H9 (cell line): Measurements from ENCODE around the gene GFOD2. TPM values are rescaled to one million over a fixed set of nuclear protein-coding genes. Genes with fewer than 3 reads are reported as not detected.

ENCODE experiments used
- DNase-seq: peaks from one replicate; pipeline ENCODE4 v3.0.0-alpha.2; 2017
- H2AFZ ChIP-seq: one replicate; pipeline ENCODE4 v1.6.1; 2013; ENCODE audit warnings: mild to moderate bottlenecking, low read length, control low read depth, moderate library complexity
- H2AK5ac ChIP-seq: 2 replicates; pipeline ENCODE4 v1.6.1; 2013; ENCODE audit warnings: low read length, control low read depth, mixed read lengths; ENCODE audit not compliant: insufficient read length
- H2BK120ac ChIP-seq: one replicate; pipeline ENCODE4 v1.6.1; 2013; ENCODE audit warnings: low read depth, mild to moderate bottlenecking, low read length, control low read depth, inconsistent platforms; ENCODE audit not compliant: poor library complexity, severe bottlenecking
- H2BK12ac ChIP-seq: 2 replicates; pipeline ENCODE4 v1.6.1; 2013; ENCODE audit warnings: low read length, control low read depth, mixed read lengths, low read depth; ENCODE audit not compliant: insufficient read length
- H2BK15ac ChIP-seq: 2 replicates; pipeline ENCODE4 v1.6.1; 2013; ENCODE audit warnings: low read depth, low read length, control low read depth
- H2BK20ac ChIP-seq: one replicate; pipeline ENCODE4 v1.6.1; 2013; ENCODE audit warnings: low read depth, mild to moderate bottlenecking, low read length, control low read depth, inconsistent platforms; ENCODE audit not compliant: poor library complexity, severe bottlenecking
- H2BK5ac ChIP-seq: 2 replicates; pipeline ENCODE4 v1.6.1; 2013; ENCODE audit warnings: low read length, control low read depth, mixed read lengths; ENCODE audit not compliant: insufficient read length
- H3K14ac ChIP-seq: 2 replicates; pipeline ENCODE4 v1.6.1; 2013; ENCODE audit warnings: low read length, control low read depth; ENCODE audit not compliant: insufficient read depth
- H3K18ac ChIP-seq: 2 replicates; pipeline ENCODE4 v1.6.1; 2013; ENCODE audit warnings: low read depth, mild to moderate bottlenecking, mixed read lengths, low read length, control low read depth; ENCODE audit not compliant: insufficient read length
- H3K23ac ChIP-seq: 2 replicates; pipeline ENCODE4 v1.6.1; 2013; ENCODE audit warnings: low read length, control low read depth, mixed read lengths, low read depth; ENCODE audit not compliant: insufficient read length
- H3K23me2 ChIP-seq: 2 replicates; pipeline ENCODE4 v1.6.1; 2013; ENCODE audit warnings: low read depth, mild to moderate bottlenecking, mixed read lengths, low read length, control low read depth; ENCODE audit not compliant: insufficient read length, poor library complexity, severe bottlenecking
- H3K27ac ChIP-seq: 2 replicates; pipeline ENCODE4 v1.5.1; 2013; ENCODE audit warnings: low read length, control low read depth, mixed read lengths, low read depth; ENCODE audit not compliant: insufficient read length
- H3K27me3 ChIP-seq: 2 replicates; pipeline ENCODE4 v1.6.1; 2013; ENCODE audit warnings: low read length, control low read depth, inconsistent platforms; ENCODE audit not compliant: insufficient read depth
- H3K4ac ChIP-seq: 2 replicates; pipeline ENCODE4 v1.6.1; 2013; ENCODE audit warnings: low read depth, mild to moderate bottlenecking, control low read depth, inconsistent platforms, low read length, moderate library complexity
- H3K4me1 ChIP-seq: 2 replicates; pipeline ENCODE4 v1.6.1; 2013; ENCODE audit warnings: low read length, control low read depth, inconsistent platforms; ENCODE audit not compliant: insufficient read depth
- H3K4me2 ChIP-seq: 2 replicates; pipeline ENCODE4 v1.6.1; 2013; ENCODE audit warnings: low read length, control low read depth, mixed read lengths; ENCODE audit not compliant: insufficient read length, insufficient read depth
- H3K56ac ChIP-seq: 2 replicates; pipeline ENCODE4 v1.6.1; 2013; ENCODE audit warnings: low read depth, mild to moderate bottlenecking, mixed read lengths, low read length, control low read depth; ENCODE audit not compliant: insufficient read length
- H3K79me1 ChIP-seq: 2 replicates; pipeline ENCODE4 v1.6.1; 2013; ENCODE audit warnings: low read depth, mild to moderate bottlenecking, moderate library complexity, low read length, control low read depth, inconsistent platforms; ENCODE audit not compliant: insufficient read depth, poor library complexity, severe bottlenecking
- H3K79me2 ChIP-seq: 2 replicates; pipeline ENCODE4 v1.6.1; 2013; ENCODE audit warnings: low read length, control low read depth, inconsistent platforms; ENCODE audit not compliant: insufficient read depth
- H3K9ac ChIP-seq: 2 replicates; pipeline ENCODE4 v1.6.1; 2013; ENCODE audit warnings: low read length, control low read depth, mixed read lengths; ENCODE audit not compliant: insufficient read length; ENCODE audit errors: extremely low read depth
- H3K9me3 ChIP-seq: one replicate; pipeline ENCODE4 v1.6.1; 2013; ENCODE audit warnings: low read depth, low read length, inconsistent platforms; ENCODE audit not compliant: control insufficient read depth
- H3T11ph ChIP-seq: one replicate; pipeline ENCODE4 v1.6.1; 2013; ENCODE audit warnings: mild to moderate bottlenecking, low read length, control low read depth, inconsistent platforms
- H4K20me1 ChIP-seq: one replicate; pipeline ENCODE4 v1.6.1; 2013; ENCODE audit not compliant: control insufficient read depth, insufficient read length, insufficient read depth
- H4K5ac ChIP-seq: 2 replicates; pipeline ENCODE4 v1.6.1; 2013; ENCODE audit warnings: low read depth, mild to moderate bottlenecking, mixed read lengths, low read length, control low read depth; ENCODE audit not compliant: insufficient read length
- H4K8ac ChIP-seq: replicated peaks from 2 replicates; pipeline ENCODE4 v1.6.1; 2013; ENCODE audit warnings: low read length, control low read depth, mixed read lengths, low read depth; ENCODE audit not compliant: insufficient read length
- H4K91ac ChIP-seq: 2 replicates; pipeline ENCODE4 v1.6.1; 2013; ENCODE audit warnings: low read depth, mild to moderate bottlenecking, moderate library complexity, mixed read lengths, low read length, control low read depth; ENCODE audit not compliant: insufficient read length
- H3K27ac Mint-ChIP-seq, 3 experiments: 2 replicates in 2 of 3; 3 replicates in 1 of 3; pipeline ENCODE4 v1.8.0; 2020 to 2021; ENCODE audit warnings: mixed read lengths in 3 of 3, mild to moderate bottlenecking in 1 of 3, moderate library complexity in 1 of 3
- H3K27me3 Mint-ChIP-seq: 2 replicates; pipeline ENCODE4 v1.8.0; 2021; ENCODE audit warnings: low read depth, mild to moderate bottlenecking, moderate library complexity, mixed read lengths
- H3K36me3 Mint-ChIP-seq, 3 experiments: 2 replicates in 2 of 3; 3 replicates in 1 of 3; pipeline ENCODE4 v1.8.0; 2020 to 2021; ENCODE audit warnings: low read depth in 3 of 3, mixed read lengths in 3 of 3; ENCODE audit not compliant: insufficient read depth in 1 of 3
- H3K4me1 Mint-ChIP-seq, 2 experiments: 2 replicates each; pipeline ENCODE4 v1.8.0; 2020; ENCODE audit warnings: mixed read lengths in 2 of 2
- H3K4me3 Mint-ChIP-seq, 2 experiments: 2 replicates in 1 of 2; 3 replicates in 1 of 2; pipeline ENCODE4 v1.8.0; 2020 to 2021; ENCODE audit warnings: mild to moderate bottlenecking in 2 of 2, mixed read lengths in 2 of 2, moderate library complexity in 1 of 2
- H3K9me3 Mint-ChIP-seq, 2 experiments: 2 replicates in 1 of 2; 3 replicates in 1 of 2; pipeline ENCODE4 v1.8.0; 2020; ENCODE audit warnings: mild to moderate bottlenecking in 2 of 2, mixed read lengths in 2 of 2, moderate library complexity in 1 of 2
- WGBS: extraction: QIAGEN DNeasy Blood & Tissue Kit; methylation state at CpG from one replicate; pipeline ENCODE4 v1.1.7; 2013; ENCODE audit warnings: missing lambda C conversion rate, low lambda C conversion rate, mixed read lengths; ENCODE audit not compliant: insufficient read length; ENCODE audit errors: extremely low coverage; 5-methylcytosine and 5-hydroxymethylcytosine counted together
- total RNA-seq: library from RNA; stranded (reverse); gene quantifications from 2 replicates; pipeline ENCODE4 v1.2.1, GENCODE V29; 2021
- TF ChIP-seq, protein P1 (sequence below): fragments of 200-600 bp; sonication (generic); conservative IDR thresholded peaks from 3 replicates; pipeline ENCODE4 v1.8.0; 2021; ENCODE audit warnings: antibody characterized with exemption, mild to moderate bottlenecking

Gene GFOD2
- total RNA-seq, 1 experiment from 2014 or later, result 21.8 TPM

DNA sequence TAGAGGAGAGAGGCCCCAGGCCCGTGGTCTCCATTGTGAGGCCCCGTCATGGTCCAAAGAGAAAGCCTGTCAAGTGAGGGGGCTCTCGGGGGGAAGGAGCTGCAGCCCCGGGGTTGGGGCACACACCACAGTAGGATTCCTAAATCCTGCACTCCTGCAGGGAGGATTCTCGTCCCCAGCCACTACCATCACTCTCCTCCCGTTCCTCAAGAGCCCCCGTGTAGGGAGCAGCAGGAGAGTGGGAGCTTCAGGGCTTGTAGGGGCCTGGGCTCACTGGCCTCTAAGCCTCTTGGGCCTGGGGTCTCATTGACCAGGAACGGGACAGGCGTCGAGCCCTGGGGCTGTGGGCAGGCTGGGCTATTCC is 51.7 kb downstream of the GFOD2 start:
- H3K56ac ChIP-seq, result no peak overlapping the region
- no peak overlapping the region for H3K4ac ChIP-seq
- H2AFZ ChIP-seq, result no peak overlapping the region
- H4K5ac ChIP-seq, result no peak overlapping the region
- no peak overlapping the region for H2BK20ac ChIP-seq
- Mint-ChIP-seq H3K4me3 (peak overlapping the region; percentile 78 to 85; a peak in 3 of 5 replicates), H3K4me1 (peaks cover 7 to 18% of the 10 kb centered on the region in 2 experiments; a peak in 3 of 4 replicates), H3K36me3 (peaks cover 3 to 11% (median 4%) of the 10 kb centered on the region in 3 experiments; a peak in 5 of 7 replicates), H3K9me3 (no peaks in the 10 kb centered on the region), H3K27me3 (peaks cover 4% of the 10 kb centered on the region), H3K27ac (no peak overlapping the region)
- no peak overlapping the region for H2BK120ac ChIP-seq
- no peak overlapping the region for H3T11ph ChIP-seq
- H3K23ac ChIP-seq, result no peak overlapping the region
- no peak overlapping the region for H3K27ac ChIP-seq
- no peak overlapping the region for H4K8ac ChIP-seq
- peak overlapping the region; percentile 35 for H3K4me2 ChIP-seq
- peaks cover 3% of the 10 kb centered on the region for H3K23me2 ChIP-seq
- WGBS, result no CpG with 5 or more reads among the region's 10 CpGs
- H2BK12ac ChIP-seq, result no peak overlapping the region
- no peaks in the 10 kb centered on the region for H4K20me1 ChIP-seq
- no peak overlapping the region for H3K9ac ChIP-seq
- no peak overlapping the region for H4K91ac ChIP-seq
- H2BK15ac ChIP-seq, result no peak overlapping the region
- no peak overlapping the region for H3K14ac ChIP-seq
- no peaks in the 10 kb centered on the region for H3K9me3 ChIP-seq
- no peak for DNase-seq
- no peak overlapping the region for H2BK5ac ChIP-seq
- TF ChIP-seq, protein P1, sequence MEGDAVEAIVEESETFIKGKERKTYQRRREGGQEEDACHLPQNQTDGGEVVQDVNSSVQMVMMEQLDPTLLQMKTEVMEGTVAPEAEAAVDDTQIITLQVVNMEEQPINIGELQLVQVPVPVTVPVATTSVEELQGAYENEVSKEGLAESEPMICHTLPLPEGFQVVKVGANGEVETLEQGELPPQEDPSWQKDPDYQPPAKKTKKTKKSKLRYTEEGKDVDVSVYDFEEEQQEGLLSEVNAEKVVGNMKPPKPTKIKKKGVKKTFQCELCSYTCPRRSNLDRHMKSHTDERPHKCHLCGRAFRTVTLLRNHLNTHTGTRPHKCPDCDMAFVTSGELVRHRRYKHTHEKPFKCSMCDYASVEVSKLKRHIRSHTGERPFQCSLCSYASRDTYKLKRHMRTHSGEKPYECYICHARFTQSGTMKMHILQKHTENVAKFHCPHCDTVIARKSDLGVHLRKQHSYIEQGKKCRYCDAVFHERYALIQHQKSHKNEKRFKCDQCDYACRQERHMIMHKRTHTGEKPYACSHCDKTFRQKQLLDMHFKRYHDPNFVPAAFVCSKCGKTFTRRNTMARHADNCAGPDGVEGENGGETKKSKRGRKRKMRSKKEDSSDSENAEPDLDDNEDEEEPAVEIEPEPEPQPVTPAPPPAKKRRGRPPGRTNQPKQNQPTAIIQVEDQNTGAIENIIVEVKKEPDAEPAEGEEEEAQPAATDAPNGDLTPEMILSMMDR, result no peak
- H3K18ac ChIP-seq, result no peak overlapping the region
- no peak overlapping the region for H2AK5ac ChIP-seq
- no peaks in the 10 kb centered on the region for H3K79me2 ChIP-seq
- no peaks in the 10 kb centered on the region for H3K27me3 ChIP-seq
- H3K79me1 ChIP-seq, result no peaks in the 10 kb centered on the region
- no peaks in the 10 kb centered on the region for H3K4me1 ChIP-seq
